ENCODE results near the gene SLC12A2.

SLC12A2 gene

DNA sequence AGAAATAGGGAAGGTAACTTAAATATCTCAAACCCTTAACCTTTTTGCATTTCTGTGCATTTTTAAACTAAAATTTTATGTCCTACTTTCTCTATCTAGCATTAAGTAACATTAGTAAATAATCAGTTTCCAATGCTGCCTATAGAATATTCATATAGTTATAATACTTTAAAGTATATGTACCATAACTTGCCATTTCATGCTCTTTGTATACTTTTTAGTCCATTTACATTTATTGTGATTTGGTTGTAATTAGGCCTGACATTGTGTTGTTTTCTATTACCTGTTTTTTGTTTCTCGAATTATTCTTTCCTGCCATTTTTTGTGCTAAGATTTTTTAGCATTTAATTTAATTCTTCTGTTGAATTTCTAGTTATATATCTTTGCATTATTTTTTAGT, 13.7 kb downstream of the SLC12A2 start:
- H3K36me3 ChIP-seq (ENCODE audit: insufficient read depth, low read length) = peaks cover 8% of the 10 kb centered on the region; the same call in 1 of the 2 replicates
- H3K27ac ChIP-seq (ENCODE audit: low read length) = no peak overlapping the region
- TF ChIP-seq EZH2 (IDR thresholded peaks at IDR 0.05; ENCODE audit: borderline replicate concordance, low read depth, low read length, severe bottlenecking) = no peak
- TF ChIP-seq, protein P1, sequence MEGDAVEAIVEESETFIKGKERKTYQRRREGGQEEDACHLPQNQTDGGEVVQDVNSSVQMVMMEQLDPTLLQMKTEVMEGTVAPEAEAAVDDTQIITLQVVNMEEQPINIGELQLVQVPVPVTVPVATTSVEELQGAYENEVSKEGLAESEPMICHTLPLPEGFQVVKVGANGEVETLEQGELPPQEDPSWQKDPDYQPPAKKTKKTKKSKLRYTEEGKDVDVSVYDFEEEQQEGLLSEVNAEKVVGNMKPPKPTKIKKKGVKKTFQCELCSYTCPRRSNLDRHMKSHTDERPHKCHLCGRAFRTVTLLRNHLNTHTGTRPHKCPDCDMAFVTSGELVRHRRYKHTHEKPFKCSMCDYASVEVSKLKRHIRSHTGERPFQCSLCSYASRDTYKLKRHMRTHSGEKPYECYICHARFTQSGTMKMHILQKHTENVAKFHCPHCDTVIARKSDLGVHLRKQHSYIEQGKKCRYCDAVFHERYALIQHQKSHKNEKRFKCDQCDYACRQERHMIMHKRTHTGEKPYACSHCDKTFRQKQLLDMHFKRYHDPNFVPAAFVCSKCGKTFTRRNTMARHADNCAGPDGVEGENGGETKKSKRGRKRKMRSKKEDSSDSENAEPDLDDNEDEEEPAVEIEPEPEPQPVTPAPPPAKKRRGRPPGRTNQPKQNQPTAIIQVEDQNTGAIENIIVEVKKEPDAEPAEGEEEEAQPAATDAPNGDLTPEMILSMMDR (IDR thresholded peaks at IDR 0.05; ENCODE audit: borderline replicate concordance, extremely low read depth, low read length, poor library complexity, severe bottlenecking) = no peak
- ATAC-seq (ENCODE audit: insufficient read depth, low read depth) (no peak), DNase-seq (no peak)
- no peaks in the 10 kb centered on the region for H3K27me3 ChIP-seq (ENCODE audit: insufficient read depth, low read length, poor library complexity)
- peaks cover 11% of the 10 kb centered on the region; the same call in 1 of the 2 replicates for H3K79me2 ChIP-seq (ENCODE audit: insufficient read depth, low read length)
- no peak overlapping the region for H3K9ac ChIP-seq (ENCODE audit: low read depth, low read length)
- H4K20me1 ChIP-seq (ENCODE audit: insufficient read depth, low read length) = peaks cover under 1% of the 10 kb centered on the region; the same call in 1 of the 2 replicates
- no peaks in the 10 kb centered on the region for H3K4me1 ChIP-seq (ENCODE audit: insufficient read depth, low read length)
- no peak overlapping the region for H3K4me3 ChIP-seq (ENCODE audit: low read depth in 1 of 2, low read length in 2 of 2)
- H2AFZ ChIP-seq (ENCODE audit: low read depth, low read length) = no peak overlapping the region
- no peak overlapping the region for H3K4me2 ChIP-seq (ENCODE audit: insufficient read depth, low read length)
- H3K9me3 ChIP-seq (ENCODE audit: insufficient read depth, low read length, severe bottlenecking) = peaks cover 18% of the 10 kb centered on the region

DNA sequence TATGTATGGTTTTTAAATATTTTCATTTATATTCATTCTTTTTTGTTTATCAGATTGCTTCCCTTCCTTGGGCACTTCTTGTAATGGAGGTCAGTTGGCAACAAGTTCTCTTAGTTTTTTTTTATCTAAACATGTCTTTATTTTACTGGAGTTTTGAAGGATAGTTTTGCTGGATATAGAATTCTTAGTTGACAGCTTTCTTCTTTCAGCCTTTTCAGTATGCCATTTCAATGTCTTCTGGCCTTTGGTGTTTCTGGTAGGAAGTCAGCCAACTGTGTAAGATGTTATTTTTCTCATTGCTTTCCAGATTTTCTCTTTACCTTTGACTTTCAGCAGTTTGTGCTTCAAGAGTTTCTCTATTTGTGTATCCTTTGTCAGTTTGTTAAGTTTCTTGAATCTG, 14.2 kb downstream of the SLC12A2 start:
- TF ChIP-seq, protein P1 (IDR thresholded peaks at IDR 0.05; ENCODE audit: borderline replicate concordance, extremely low read depth, low read length, poor library complexity, severe bottlenecking) = no peak
- no peak for TF ChIP-seq EZH2 (IDR thresholded peaks at IDR 0.05; ENCODE audit: borderline replicate concordance, low read depth, low read length, severe bottlenecking)
- Histone ChIP-seq H3K9ac (ENCODE audit: low read depth, low read length) (no peak overlapping the region), H3K36me3 (ENCODE audit: insufficient read depth, low read length) (peaks cover 8% of the 10 kb centered on the region; the same call in 1 of the 2 replicates), H3K9me3 (ENCODE audit: insufficient read depth, low read length, severe bottlenecking) (peaks cover 18% of the 10 kb centered on the region), H3K27ac (ENCODE audit: low read length) (no peak overlapping the region), H2AFZ (ENCODE audit: low read depth, low read length) (no peak overlapping the region), H3K4me1 (ENCODE audit: insufficient read depth, low read length) (no peaks in the 10 kb centered on the region), H3K4me2 (ENCODE audit: insufficient read depth, low read length) (no peak overlapping the region), H3K79me2 (ENCODE audit: insufficient read depth, low read length) (peaks cover 11% of the 10 kb centered on the region; the same call in 1 of the 2 replicates), H4K20me1 (ENCODE audit: insufficient read depth, low read length) (no peaks in the 10 kb centered on the region), H3K4me3 (ENCODE audit: low read depth in 1 of 2, low read length in 2 of 2) (no peak overlapping the region), H3K27me3 (ENCODE audit: insufficient read depth, low read length, poor library complexity) (no peaks in the 10 kb centered on the region)
- ATAC-seq (ENCODE audit: insufficient read depth, low read depth) = no peak
- DNase-seq = no peak

DNA sequence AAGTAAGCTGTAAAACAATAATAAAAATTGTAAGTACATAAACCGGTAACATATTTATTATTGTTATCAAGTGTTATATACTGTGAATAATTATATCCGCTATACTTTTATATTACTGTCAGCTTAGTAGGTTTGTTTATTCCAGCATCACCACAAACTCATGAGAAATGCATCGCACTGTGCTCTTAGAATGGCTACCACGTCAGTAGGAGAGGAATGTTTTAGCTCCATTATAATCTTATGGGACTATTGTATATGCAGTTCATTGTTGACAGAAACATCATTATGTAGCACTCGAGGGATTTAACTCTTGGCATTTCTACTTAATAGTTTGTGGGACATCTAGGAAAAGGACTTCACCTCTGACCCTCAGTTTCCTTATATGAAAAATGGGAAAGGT, 16.4 kb downstream of the SLC12A2 start:
- Histone ChIP-seq H3K4me3 (ENCODE audit: low read depth in 1 of 2, low read length in 2 of 2) (no peak overlapping the region), H3K79me2 (ENCODE audit: insufficient read depth, low read length) (peaks cover 6% of the 10 kb centered on the region; the same call in 1 of the 2 replicates), H3K4me1 (ENCODE audit: insufficient read depth, low read length) (no peaks in the 10 kb centered on the region), H3K4me2 (ENCODE audit: insufficient read depth, low read length) (no peak overlapping the region), H3K9ac (ENCODE audit: low read depth, low read length) (no peak overlapping the region), H3K27ac (ENCODE audit: low read length) (no peak overlapping the region), H3K36me3 (ENCODE audit: insufficient read depth, low read length) (no peaks in the 10 kb centered on the region), H3K9me3 (ENCODE audit: insufficient read depth, low read length, severe bottlenecking) (peaks cover 15% of the 10 kb centered on the region), H3K27me3 (ENCODE audit: insufficient read depth, low read length, poor library complexity) (no peaks in the 10 kb centered on the region), H2AFZ (ENCODE audit: low read depth, low read length) (no peak overlapping the region), H4K20me1 (ENCODE audit: insufficient read depth, low read length) (no peaks in the 10 kb centered on the region)
- DNase-seq = no peak
- no peak for TF ChIP-seq EZH2 (IDR thresholded peaks at IDR 0.05; ENCODE audit: borderline replicate concordance, low read depth, low read length, severe bottlenecking)
- TF ChIP-seq, protein P1 (IDR thresholded peaks at IDR 0.05; ENCODE audit: borderline replicate concordance, extremely low read depth, low read length, poor library complexity, severe bottlenecking) = no peak
- ATAC-seq (ENCODE audit: insufficient read depth, low read depth) = no peak
